KMS-11 (cell line): ENCODE results near the gene TSPAN9.

Experiments
- H2AFZ ChIP-seq: fragments of 200-600 bp; sonication (generic); 2 replicates; pipeline ENCODE4 v1.6.1; 2016; ENCODE audit warnings: antibody characterized with exemption, mixed run types, low read depth
- H3K27ac ChIP-seq: fragments of 200-600 bp; sonication (generic); 2 replicates; pipeline ENCODE4 v1.6.1; 2016; ENCODE audit warnings: mild to moderate bottlenecking, mixed run types
- H3K27me3 ChIP-seq: fragments of 200-600 bp; sonication (generic); 2 replicates; pipeline ENCODE4 v1.6.1; 2017; ENCODE audit warnings: mild to moderate bottlenecking, low read depth, mixed run types, moderate library complexity; ENCODE audit not compliant: insufficient read depth
- H3K36me3 ChIP-seq: fragments of 200-600 bp; sonication (generic); 2 replicates; pipeline ENCODE4 v1.6.1; 2017; ENCODE audit warnings: mild to moderate bottlenecking, mixed run types; ENCODE audit not compliant: insufficient read depth
- H3K4me1 ChIP-seq: fragments of 200-600 bp; sonication (generic); 2 replicates; pipeline ENCODE4 v1.6.1; 2016; ENCODE audit warnings: mild to moderate bottlenecking, low read depth, mixed run types; ENCODE audit not compliant: poor library complexity, severe bottlenecking
- H3K4me2 ChIP-seq: fragments of 200-600 bp; sonication (generic); 2 replicates; pipeline ENCODE4 v1.7.0; 2016; ENCODE audit warnings: mild to moderate bottlenecking, mixed run types
- H3K4me3 ChIP-seq: fragments of 200-600 bp; sonication (generic); IDR thresholded peaks from 2 replicates; pipeline ENCODE4 v1.6.1; 2017; ENCODE audit warnings: low read depth, low read length, mixed read lengths; ENCODE audit not compliant: insufficient read depth
- H3K79me2 ChIP-seq: fragments of 200-600 bp; sonication (generic); 2 replicates; pipeline ENCODE4 v1.6.1; 2016; ENCODE audit warnings: low read depth, mixed run types; ENCODE audit not compliant: insufficient read depth
- H3K9ac ChIP-seq: fragments of 200-600 bp; sonication (generic); 2 replicates; pipeline ENCODE4 v1.6.1; 2016; ENCODE audit warnings: mild to moderate bottlenecking, mixed run types
- H4K20me1 ChIP-seq: fragments of 200-600 bp; sonication (generic); 2 replicates; pipeline ENCODE4 v1.6.1; 2016; ENCODE audit warnings: mild to moderate bottlenecking, mixed run types; ENCODE audit not compliant: insufficient read depth
- TF ChIP-seq, protein P1 (sequence below): fragments of 200-600 bp; sonication (generic); conservative IDR thresholded peaks from 2 replicates; pipeline ENCODE4 v1.6.1; 2017; ENCODE audit warnings: low read depth, mild to moderate bottlenecking, antibody characterized with exemption, low read length, moderate library complexity, mixed read lengths

Gene TSPAN9

GRCh38 chr12:3173912-3174311 is 96.7 kb downstream of the TSPAN9 start:
- Histone ChIP-seq H2AFZ (no peak overlapping the region), H3K9ac (no peak overlapping the region), H3K36me3 (no peaks in the 10 kb centered on the region), H3K27ac (no peak overlapping the region), H3K4me1 (no peaks in the 10 kb centered on the region), H3K79me2 (no peaks in the 10 kb centered on the region), H3K4me2 (no peak overlapping the region), H4K20me1 (no peaks in the 10 kb centered on the region), H3K27me3 (no peaks in the 10 kb centered on the region), H3K4me3 (no peak overlapping the region)
- TF ChIP-seq, protein P1, sequence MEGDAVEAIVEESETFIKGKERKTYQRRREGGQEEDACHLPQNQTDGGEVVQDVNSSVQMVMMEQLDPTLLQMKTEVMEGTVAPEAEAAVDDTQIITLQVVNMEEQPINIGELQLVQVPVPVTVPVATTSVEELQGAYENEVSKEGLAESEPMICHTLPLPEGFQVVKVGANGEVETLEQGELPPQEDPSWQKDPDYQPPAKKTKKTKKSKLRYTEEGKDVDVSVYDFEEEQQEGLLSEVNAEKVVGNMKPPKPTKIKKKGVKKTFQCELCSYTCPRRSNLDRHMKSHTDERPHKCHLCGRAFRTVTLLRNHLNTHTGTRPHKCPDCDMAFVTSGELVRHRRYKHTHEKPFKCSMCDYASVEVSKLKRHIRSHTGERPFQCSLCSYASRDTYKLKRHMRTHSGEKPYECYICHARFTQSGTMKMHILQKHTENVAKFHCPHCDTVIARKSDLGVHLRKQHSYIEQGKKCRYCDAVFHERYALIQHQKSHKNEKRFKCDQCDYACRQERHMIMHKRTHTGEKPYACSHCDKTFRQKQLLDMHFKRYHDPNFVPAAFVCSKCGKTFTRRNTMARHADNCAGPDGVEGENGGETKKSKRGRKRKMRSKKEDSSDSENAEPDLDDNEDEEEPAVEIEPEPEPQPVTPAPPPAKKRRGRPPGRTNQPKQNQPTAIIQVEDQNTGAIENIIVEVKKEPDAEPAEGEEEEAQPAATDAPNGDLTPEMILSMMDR: no peak

DNA sequence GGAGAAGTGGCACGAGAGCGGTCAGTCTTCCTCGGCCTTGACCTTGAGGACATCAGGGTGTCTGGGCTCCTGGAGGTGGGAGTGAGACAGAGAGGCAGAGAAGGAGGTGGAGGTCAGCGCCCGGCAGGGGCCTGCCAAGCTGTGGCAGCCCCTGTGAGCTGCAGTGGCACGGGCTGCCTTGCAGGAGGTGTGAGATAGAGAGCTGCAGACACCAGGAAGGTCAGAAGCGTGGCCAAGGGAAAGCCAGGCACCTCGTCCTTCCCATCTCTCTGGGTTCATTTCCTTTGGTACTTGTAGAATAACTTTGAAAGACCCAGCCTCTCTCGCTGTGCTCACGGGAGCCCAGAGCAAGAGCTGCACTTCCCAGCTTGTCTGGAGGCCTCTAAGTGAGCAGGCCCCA is 98.1 kb downstream of the TSPAN9 start:
- H3K4me1 ChIP-seq: no peaks in the 10 kb centered on the region
- H4K20me1 ChIP-seq: no peaks in the 10 kb centered on the region
- H3K79me2 ChIP-seq: no peaks in the 10 kb centered on the region
- TF ChIP-seq, protein P1: no peak
- H3K27ac ChIP-seq: no peak overlapping the region
- H3K4me3 ChIP-seq: no peak overlapping the region
- H3K27me3 ChIP-seq: no peaks in the 10 kb centered on the region
- no peak overlapping the region for H3K9ac ChIP-seq
- H3K36me3 ChIP-seq: no peaks in the 10 kb centered on the region
- no peak overlapping the region for H2AFZ ChIP-seq
- H3K4me2 ChIP-seq: no peak overlapping the region

- Histone ChIP-seq H3K4me3 (no peak overlapping the region), H3K36me3 (no peaks in the 10 kb centered on the region), H4K20me1 (no peaks in the 10 kb centered on the region), H3K9ac (no peak overlapping the region), H3K27me3 (no peaks in the 10 kb centered on the region), H3K4me2 (no peak overlapping the region), H3K79me2 (no peaks in the 10 kb centered on the region), H2AFZ (no peak overlapping the region), H3K4me1 (no peaks in the 10 kb centered on the region), H3K27ac (no peak overlapping the region)
- TF ChIP-seq, protein P1: no peak
These were observed 99.6 kb downstream of the TSPAN9 start for GRCh38 chr12:3176754-3177153.

GRCh38 chr12:3177778-3178425 is 100.7 kb downstream of the TSPAN9 start:
- no peaks in the 10 kb centered on the region for H3K4me1 ChIP-seq
- no peak overlapping the region for H3K27ac ChIP-seq
- H3K4me2 ChIP-seq: no peak overlapping the region

More at GRCh38 chr12:3177778-3178425, 100.7 kb downstream of the TSPAN9 start:
- Histone ChIP-seq H3K9ac (no peak overlapping the region), H4K20me1 (no peaks in the 10 kb centered on the region), H3K79me2 (no peaks in the 10 kb centered on the region), H3K36me3 (no peaks in the 10 kb centered on the region), H3K4me3 (no peak overlapping the region), H3K27me3 (no peaks in the 10 kb centered on the region), H2AFZ (no peak overlapping the region)
- TF ChIP-seq, protein P1: no peak
